GM18867 (cell line): ENCODE data around the gene NWD2.

Experiments used
- ATAC-seq: cut with Tn5 transposase; IDR thresholded peaks from one replicate; pipeline ENCODE4 v1.9.1; 2021; ENCODE audit warnings: mild to moderate bottlenecking, moderate library complexity; ENCODE audit not compliant: unreplicated experiment

The NWD2 gene

GRCh38 chr4:37299468-37299867 lies 54.9 kb downstream of the NWD2 start:
- no peak for ATAC-seq

- no peak for ATAC-seq
These were observed 60.1 kb downstream of the NWD2 start for GRCh38 chr4:37304612-37305011.

- ATAC-seq, result no peak
These were observed 61.4 kb downstream of the NWD2 start for GRCh38 chr4:37305984-37306383.

- no peak for ATAC-seq
These were observed 72.6 kb downstream of the NWD2 start for GRCh38 chr4:37317104-37317643.

- no peak for ATAC-seq
These were observed 76.1 kb downstream of the NWD2 start for GRCh38 chr4:37320513-37321235.

DNA sequence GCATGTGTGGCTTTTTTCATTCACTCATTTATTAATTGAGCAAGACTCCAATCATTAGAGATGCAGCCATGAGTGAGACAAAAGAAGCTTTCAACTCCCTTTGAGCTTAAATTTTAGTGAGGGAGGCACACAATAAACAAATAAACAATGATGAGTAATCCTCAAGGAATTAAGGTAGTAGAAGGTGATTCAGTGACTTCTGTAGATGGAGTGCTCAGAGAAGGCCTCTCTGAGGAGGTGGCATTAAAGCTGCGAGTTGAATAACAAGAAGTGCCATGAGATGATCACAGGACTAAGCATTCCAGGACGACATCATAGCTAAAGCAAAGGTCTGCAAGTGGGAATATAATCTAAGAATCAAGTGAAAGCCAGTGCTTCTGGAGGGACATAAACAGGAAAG lies 77.6 kb downstream of the NWD2 start:
- ATAC-seq, result no peak

- ATAC-seq, result no peak
These were observed 80.0 kb downstream of the NWD2 start for GRCh38 chr4:37324546-37324945.

DNA sequence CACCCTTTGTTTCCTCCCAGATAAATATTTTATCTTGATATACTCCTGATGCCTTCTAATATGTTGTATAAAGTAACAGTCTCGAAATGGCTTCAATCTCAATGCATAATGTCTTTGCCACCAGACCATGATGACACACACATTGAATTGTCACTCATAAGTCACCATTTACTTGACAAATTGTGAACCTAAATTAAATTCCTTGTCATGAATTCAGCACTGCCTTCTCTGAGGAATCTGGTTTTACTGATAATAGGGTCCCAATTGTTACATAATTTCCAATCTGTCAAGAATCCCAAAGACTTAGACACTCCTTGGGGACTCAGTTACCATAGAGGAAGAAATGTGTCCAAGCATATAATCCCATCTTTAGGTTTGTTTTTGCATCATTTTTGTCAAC lies 82.3 kb downstream of the NWD2 start:
- ATAC-seq, result no peak

- ATAC-seq, result no peak
These were observed 94.4 kb downstream of the NWD2 start for GRCh38 chr4:37338972-37339371.

DNA sequence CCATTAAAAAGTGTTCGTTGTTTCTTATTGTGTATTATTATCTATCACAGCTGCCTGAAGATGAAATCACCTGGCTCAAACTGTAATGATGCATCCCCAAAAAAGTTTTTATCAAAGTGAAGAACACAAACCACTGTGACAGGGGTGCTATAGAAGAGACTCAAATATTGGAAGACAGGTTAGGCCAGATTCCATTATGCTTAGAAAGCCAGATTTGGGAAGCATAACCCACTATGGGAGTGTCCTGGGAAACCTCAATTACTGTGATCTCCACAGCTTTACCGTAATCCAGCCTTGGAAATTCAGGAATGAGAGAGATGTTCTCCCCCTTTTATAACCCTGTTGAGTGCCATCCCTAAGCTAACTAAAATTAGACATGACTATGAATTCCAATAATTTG lies 114.2 kb downstream of the NWD2 start:
- ATAC-seq, result no peak

DNA sequence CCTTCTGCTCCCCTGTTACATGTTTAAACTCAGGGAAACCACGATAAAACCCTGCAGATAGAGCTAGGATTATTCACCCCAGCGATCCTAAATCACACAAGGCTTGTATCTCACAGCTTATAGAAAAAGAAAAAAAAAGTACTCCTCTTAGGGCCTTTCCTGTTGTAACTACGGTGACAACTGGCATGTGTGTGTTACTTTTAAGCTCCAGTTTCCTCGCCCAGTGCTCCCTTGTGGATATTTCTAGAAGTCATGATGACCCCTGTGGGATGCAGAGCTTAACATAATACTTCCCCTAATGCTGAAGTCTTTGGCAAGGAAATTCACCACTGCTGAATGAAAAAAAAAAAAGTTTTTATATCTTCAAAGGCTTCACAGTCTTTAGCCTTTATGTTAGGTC lies 114.7 kb downstream of the NWD2 start:
- ATAC-seq, result no peak

GRCh38 chr4:37365888-37366287 lies 121.3 kb downstream of the NWD2 start:
- ATAC-seq, result no peak

DNA sequence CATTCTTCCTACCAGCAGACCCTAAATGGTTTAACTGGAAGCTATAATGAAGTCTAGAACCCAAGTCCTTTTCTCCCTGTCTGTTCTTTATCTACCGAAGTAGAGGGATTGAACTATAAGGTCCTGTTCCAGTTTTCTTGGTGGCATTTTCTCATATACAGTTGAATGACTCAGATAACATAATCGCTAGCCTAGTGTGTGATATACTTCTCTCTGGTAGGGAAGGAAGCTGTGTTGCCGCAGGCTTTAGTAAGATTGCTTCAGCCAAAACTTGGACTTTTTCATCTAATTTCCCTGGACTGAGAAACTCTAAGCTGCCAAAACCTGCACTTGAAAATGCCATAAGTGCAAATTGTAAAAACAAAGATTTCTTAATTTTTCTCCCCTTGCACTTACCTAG lies 123.4 kb downstream of the NWD2 start:
- ATAC-seq, result no peak

- no peak for ATAC-seq
These were observed 125.5 kb downstream of the NWD2 start for GRCh38 chr4:37370052-37370451.

DNA sequence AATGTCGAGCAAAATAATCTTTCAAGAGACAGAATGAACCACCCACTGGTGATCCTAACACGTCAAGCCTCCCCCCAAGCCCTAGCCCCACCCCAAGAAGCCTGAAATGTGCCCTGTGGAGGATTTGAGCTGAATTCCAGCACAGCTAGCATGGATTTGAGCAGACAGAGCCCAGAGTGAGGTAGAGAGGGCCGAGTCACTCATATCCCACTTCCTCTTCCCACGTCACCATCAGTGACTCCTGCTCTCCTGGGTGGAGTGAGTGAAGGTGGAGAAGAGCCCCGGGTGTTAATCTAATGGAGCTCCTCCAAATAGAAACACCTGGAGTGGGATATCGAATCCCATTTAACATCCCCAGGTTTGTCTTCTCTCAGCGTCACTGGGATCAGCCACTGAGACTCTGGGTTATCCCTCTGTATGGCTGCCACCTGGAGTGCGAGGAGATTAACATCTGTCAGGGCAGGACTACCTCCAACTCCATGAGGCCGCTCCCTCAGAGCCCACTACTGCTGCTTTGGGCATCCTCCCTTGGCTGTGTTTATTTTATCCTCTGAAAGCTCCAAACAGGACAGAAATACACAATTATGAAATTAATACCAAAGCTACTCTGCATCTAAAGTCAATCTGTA lies 136.6 kb downstream of the NWD2 start:
- ATAC-seq, result no peak

- ATAC-seq, result peak; percentile 71
These were observed 139.2 kb downstream of the NWD2 start for GRCh38 chr4:37383579-37384229.

- no peak for ATAC-seq
These were observed 140.9 kb downstream of the NWD2 start for GRCh38 chr4:37385424-37385823.

- no peak for ATAC-seq
These were observed 144.3 kb downstream of the NWD2 start for GRCh38 chr4:37388681-37389365.

DNA sequence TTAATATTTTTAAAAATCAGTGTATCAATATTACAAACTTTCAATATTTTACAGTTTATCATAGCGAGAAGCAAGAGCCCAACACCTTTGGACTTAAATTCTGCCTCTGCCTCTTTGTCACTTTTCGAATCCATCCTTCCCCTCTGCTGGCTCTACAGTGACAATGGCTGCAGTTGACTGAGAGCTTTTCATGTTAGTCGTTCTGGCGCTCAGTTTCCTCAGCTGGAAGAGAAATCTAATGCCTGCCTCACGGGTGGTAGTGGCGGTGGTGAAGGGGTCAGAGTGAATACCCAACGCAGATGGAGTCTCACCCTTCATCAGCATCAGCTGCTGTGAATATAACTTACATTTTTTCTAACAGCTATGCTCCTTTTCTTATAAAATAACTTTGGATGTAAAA lies 144.8 kb downstream of the NWD2 start:
- no peak for ATAC-seq

- peak; percentile 88 for ATAC-seq
These were observed 145.5 kb downstream of the NWD2 start for GRCh38 chr4:37389967-37390580.
